Smooth muscle cell of the umbilical artery (primary cell): ENCODE results near the gene GALR1. TPM values are rescaled to one million over a fixed set of nuclear protein-coding genes. Genes with fewer than 3 reads are reported as not detected.

Experiments used
- total RNA-seq: library from RNA; depleted of rRNA; stranded (reverse); fragments of >200 nt; gene quantifications from 2 replicates; pipeline ENCODE4 v1.2.3, GENCODE V29; 2014

GALR1 gene
- total RNA-seq: not detected in 2 replicates

GRCh38 chr18:77249569-77250500 lies at the start of gene GALR1:
Gene GALR1, plus strand, starts transcription at chr18:77249848. Its CDS starts 701 bp downstream, at chr18:77250549.

Other genes starting within 250 kb of the GALR1 start
- 7.7 and 8.9 TPM in 2 replicates for gene MBP, start 117.1 kb upstream of the GALR1 start, total RNA-seq